ENCODE results near the gene HES1. TPM values are rescaled to one million over a fixed set of nuclear protein-coding genes. Genes with fewer than 3 reads are reported as not detected.
A peak's percentile ranks its signal among the peaks of the same experiment; 100 is the strongest.

The HES1 gene
- total and polyA plus RNA-seq, 9 of the 15 experiments (the other 6 are each of a cell fraction or from before 2014, with no cell fraction given), result 3.4 to 37.0 (median 19.3) TPM

GRCh38 chr3:194112120-194113106 lies 23.5 kb upstream of the HES1 start:
- no peak for TF ChIP-seq FOXP1 (CRISPR knock-in tag; IDR thresholded peaks at IDR 0.05)
- peak; percentile 24; the same call in 1 of the 2 replicates for TF ChIP-seq PKNOX1 (IDR thresholded peaks at IDR 0.05)
- no peak for TF ChIP-seq ZNF449 (CRISPR knock-in tag; IDR thresholded peaks at IDR 0.05)
- peak; percentile 50; the same call in 1 of the 2 replicates for TF ChIP-seq CREM (IDR thresholded peaks at IDR 0.05; ENCODE audit: low read depth)
- TF ChIP-seq CEBPB (tag; IDR thresholded peaks at IDR 0.05), result peak; percentile 31; the same call in 1 of the 2 replicates
- no peak for TF ChIP-seq CREB3 (tag; conservative IDR thresholded peaks at IDR 0.05; ENCODE audit: low read depth)
- TF ChIP-seq ATF3 (IDR thresholded peaks at IDR 0.05), result peak; percentile 43; the same call in 1 of the 2 replicates
- TF ChIP-seq ATF3 (CRISPR knock-in tag; conservative IDR thresholded peaks at IDR 0.05), result no peak
- TF ChIP-seq RAD51 (IDR thresholded peaks at IDR 0.05; ENCODE audit: borderline replicate concordance, low read depth), result 0 out of 2 replicates have a peak, but pooled peaks have one; percentile 27
- TF ChIP-seq MEIS2 (IDR thresholded peaks at IDR 0.05; ENCODE audit: partially characterized antibody), result peak; percentile 43
- no peak for TF ChIP-seq HBP1 (CRISPR knock-in tag; IDR thresholded peaks at IDR 0.05)
- no peaks in the 10 kb centered on the region for H3K9me1 ChIP-seq (ENCODE audit: control insufficient read depth, insufficient read depth, low read length)
- no peaks in the 10 kb centered on the region for H3K4me1 ChIP-seq (replicated peaks in 1 of 2; ENCODE audit: control insufficient read depth in 2 of 2, insufficient read depth in 2 of 2, low read length in 2 of 2)
- intact Hi-C loops (cut with micrococcal nuclease), result no loop called here
- no TSS peak for BruUV-seq (replicated peaks)
- no peak overlapping the region for H3K4me2 ChIP-seq (ENCODE audit: insufficient read depth, low read length)
- H3K27me3 ChIP-seq (ENCODE audit: control insufficient read depth in 2 of 2, insufficient read depth in 2 of 2, low read length in 2 of 2), result peaks cover 0 to 8% of the 10 kb centered on the region in 2 experiments; a peak in 3 of 5 replicates
- ATAC-seq, result peak; percentile 69
- DNase-seq (ENCODE audit: extremely low read depth in 1 of 4, low spot score in 3 of 4), result no peak
- WGBS (ENCODE audit: insufficient coverage, low coverage, missing lambda C conversion rate), result 45% methylated on average over 9 of the region's 9 CpGs
- no peaks in the 10 kb centered on the region for H4K20me1 ChIP-seq (replicated peaks; ENCODE audit: control insufficient read depth, insufficient read depth, low read length)
- H3K9me3 ChIP-seq (replicated peaks; ENCODE audit: control insufficient read depth, insufficient read depth, low read depth, low read length), result no peaks in the 10 kb centered on the region
- no peaks in the 10 kb centered on the region for H3K36me3 ChIP-seq (ENCODE audit: control insufficient read depth, insufficient read depth, low read length)
- no peaks in the 10 kb centered on the region for H3K79me2 ChIP-seq (ENCODE audit: control insufficient read depth, insufficient read depth, low read length)
- ChIA-PET POLR2A (interaction anchor here (0.7 to 1.6 kb wide), 2 partner anchors 21 to 214 kb away, joined by 3 to 5 read pairs; no protein-coding TSS in a partner anchor), CTCF (ENCODE audit: low intra/inter-chr PET ratio) (no interaction called here)
- H3K9ac ChIP-seq (ENCODE audit: insufficient read depth in 1 of 2, low read depth in 2 of 2, low read length in 2 of 2), result no peak overlapping the region
- 0 out of 2 replicates have a peak overlapping the region, but pooled peaks have one; percentile 34 for H2AFZ ChIP-seq (ENCODE audit: low read depth, low read length)
- in situ Hi-C loops (cut with MboI), result no loop called here
- no peak overlapping the region for H3K4me3 ChIP-seq
- H3K27ac ChIP-seq (ENCODE audit: extremely low read depth, low read depth, low read length), result no peak overlapping the region
- no peak for FAIRE-seq
